T-helper 2 cell treated with Interferon-gamma antibody and Interleukin-4, amounts not matched to agents 5 μg/mL and 100 μg/mL, for 36 hours (primary cell): ENCODE results near the gene NOS1.
A peak's percentile ranks its signal among the peaks of the same experiment; 100 is the strongest.
"Not testable (repeated sequence)": the region's sequence is repeated elsewhere in the genome, so short reads cannot be mapped to it uniquely, and the experiment has no call there.

Source experiments
- DNase-seq: peaks from one replicate; pipeline ENCODE4 v3.0.0; 2021; ENCODE audit warnings: low spot score
- H3K27ac Mint-ChIP-seq: one replicate; pipeline ENCODE4 v1.8.0; 2021; ENCODE audit warnings: mild to moderate bottlenecking, mixed read lengths
- H3K27me3 Mint-ChIP-seq: one replicate; pipeline ENCODE4 v1.8.0; 2021; ENCODE audit warnings: low read depth, mixed read lengths
- H3K36me3 Mint-ChIP-seq: one replicate; pipeline ENCODE4 v1.8.0; 2021; ENCODE audit warnings: low read depth, mixed read lengths
- H3K4me1 Mint-ChIP-seq: one replicate; pipeline ENCODE4 v1.8.0; 2021; ENCODE audit warnings: low read depth, mixed read lengths
- H3K4me3 Mint-ChIP-seq: one replicate; pipeline ENCODE4 v1.8.0; 2022; ENCODE audit warnings: mild to moderate bottlenecking, moderate library complexity, mixed read lengths
- H3K9me3 Mint-ChIP-seq: one replicate; pipeline ENCODE4 v1.8.0; 2021; ENCODE audit warnings: mixed read lengths

NOS1 gene

DNA sequence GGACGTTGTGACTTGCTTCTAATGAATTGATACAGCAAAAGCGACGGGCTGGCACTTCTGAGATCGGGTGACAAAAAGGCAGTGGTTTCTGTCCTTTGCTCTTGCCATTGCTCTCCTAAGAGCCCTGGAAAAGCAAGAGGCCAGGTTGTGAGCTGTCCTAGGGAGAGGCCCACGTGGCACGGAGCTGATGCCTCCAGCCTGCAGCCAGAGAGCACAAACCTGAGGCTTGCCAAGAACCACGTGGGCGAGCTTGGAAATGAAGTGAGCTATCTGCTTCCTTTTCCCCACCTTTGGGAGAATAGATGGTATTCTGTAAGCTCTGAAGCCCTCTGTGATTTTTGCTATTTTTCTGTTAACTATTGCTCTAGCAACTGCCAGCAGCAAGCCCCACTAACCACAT lies 26.4 kb upstream of the NOS1 start:
- no peak for DNase-seq
- Mint-ChIP-seq H3K27me3 (no peaks in the 10 kb centered on the region), H3K9me3 (no peaks in the 10 kb centered on the region), H3K36me3 (no peaks in the 10 kb centered on the region), H3K4me1 (no peaks in the 10 kb centered on the region), H3K4me3 (no peak overlapping the region), H3K27ac (no peak overlapping the region)

DNA sequence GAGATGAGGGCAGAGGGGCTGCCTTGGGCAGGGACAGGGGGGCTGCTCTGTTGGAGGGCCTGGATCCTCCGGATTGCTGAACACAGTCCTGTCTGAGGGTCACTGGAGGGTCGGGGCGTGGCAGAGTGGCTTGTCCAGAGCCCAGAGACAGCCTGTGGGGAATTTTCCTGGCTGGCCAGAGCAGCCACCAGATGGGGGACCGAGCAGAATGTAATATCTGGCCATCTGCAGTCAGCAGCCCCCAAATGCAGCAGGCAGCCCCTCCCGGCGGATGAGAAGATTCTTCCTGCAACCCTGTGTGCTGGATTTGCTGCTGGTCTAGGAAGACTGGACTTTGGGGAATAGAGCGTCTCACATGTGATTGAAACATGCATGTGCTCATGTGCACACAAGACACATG lies 23.3 kb upstream of the NOS1 start:
- Mint-ChIP-seq H3K36me3 (no peaks in the 10 kb centered on the region), H3K9me3 (no peaks in the 10 kb centered on the region), H3K4me3 (no peak overlapping the region), H3K27me3 (no peaks in the 10 kb centered on the region), H3K4me1 (no peaks in the 10 kb centered on the region), H3K27ac (no peak overlapping the region)
- no peak for DNase-seq

DNA sequence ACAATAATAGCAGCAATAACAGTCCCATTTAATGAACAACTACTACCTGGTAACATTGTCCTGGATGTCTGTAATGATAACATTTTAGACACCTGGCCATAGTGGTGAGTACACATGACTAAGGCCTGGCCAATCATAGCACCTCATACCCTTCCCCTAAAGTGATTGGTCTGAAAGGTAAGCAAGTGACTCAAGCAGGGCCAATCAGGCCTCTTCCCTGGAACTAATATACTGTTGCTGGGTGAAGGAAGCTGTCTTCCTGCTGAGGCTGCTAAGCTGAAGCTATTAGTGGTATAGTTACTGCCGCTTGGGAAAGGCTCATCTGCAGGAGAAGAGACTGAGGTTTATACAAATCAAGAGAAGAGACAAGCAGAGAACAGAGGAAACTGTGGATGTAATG lies 18.7 kb upstream of the NOS1 start:
- H3K9me3 Mint-ChIP-seq, result no peaks in the 10 kb centered on the region
- no peak overlapping the region for H3K27ac Mint-ChIP-seq
- H3K4me1 Mint-ChIP-seq, result no peaks in the 10 kb centered on the region
- no peaks in the 10 kb centered on the region for H3K27me3 Mint-ChIP-seq
- DNase-seq, result no peak
- H3K4me3 Mint-ChIP-seq, result no peak overlapping the region
- H3K36me3 Mint-ChIP-seq, result no peaks in the 10 kb centered on the region

DNA sequence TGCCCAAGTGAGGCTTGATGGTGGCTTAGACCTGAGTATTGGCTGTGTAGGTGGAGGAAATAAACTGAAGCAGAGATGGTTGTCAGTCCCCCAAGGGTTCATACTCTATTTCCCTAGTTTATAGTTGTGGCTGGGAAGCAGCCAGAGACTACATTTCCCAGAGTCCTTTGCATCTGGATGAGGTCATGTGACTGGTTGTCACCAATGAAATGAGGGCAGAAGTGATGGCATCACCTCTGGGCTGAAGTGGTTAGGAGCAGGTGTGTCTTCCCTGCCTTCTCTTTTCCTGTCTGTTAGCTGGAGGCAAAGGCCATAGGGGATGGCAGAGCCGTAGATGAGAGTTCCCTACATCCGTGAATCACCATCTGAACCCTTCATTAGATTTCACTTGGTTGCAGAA lies 16.3 kb upstream of the NOS1 start:
- Mint-ChIP-seq H3K4me3 (no peak overlapping the region), H3K9me3 (no peaks in the 10 kb centered on the region), H3K27me3 (no peaks in the 10 kb centered on the region), H3K27ac (no peak overlapping the region), H3K4me1 (no peaks in the 10 kb centered on the region), H3K36me3 (no peaks in the 10 kb centered on the region)
- DNase-seq, result no peak

DNA sequence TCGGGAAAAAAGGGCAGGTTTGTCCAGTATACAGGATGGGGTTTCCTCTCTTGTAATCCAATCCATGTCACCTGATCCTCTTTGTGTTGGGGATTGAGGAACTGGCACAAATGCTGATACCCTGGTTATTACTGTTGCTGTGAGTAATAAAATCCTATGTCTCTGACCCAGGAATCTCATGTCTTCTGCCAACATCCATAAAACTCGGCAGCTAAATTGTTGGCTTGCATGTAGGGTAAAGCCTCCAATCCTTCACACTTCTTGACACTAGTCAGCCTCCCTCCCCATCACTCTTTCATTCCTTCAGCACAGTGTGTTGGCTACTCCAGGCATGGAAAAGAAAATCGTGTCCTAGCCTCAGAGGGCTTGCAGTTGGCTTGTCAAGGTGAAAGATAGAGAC lies 9.2 kb upstream of the NOS1 start:
- no peak overlapping the region for H3K4me3 Mint-ChIP-seq
- no peaks in the 10 kb centered on the region for H3K36me3 Mint-ChIP-seq
- H3K4me1 Mint-ChIP-seq, result no peaks in the 10 kb centered on the region
- H3K27ac Mint-ChIP-seq, result no peak overlapping the region
- H3K27me3 Mint-ChIP-seq, result no peaks in the 10 kb centered on the region
- no peak for DNase-seq
- H3K9me3 Mint-ChIP-seq, result no peaks in the 10 kb centered on the region

GRCh38 chr12:117370000-117370399 lies 8.6 kb upstream of the NOS1 start:
- not testable (repeated sequence) for H3K27me3 Mint-ChIP-seq, H3K4me1 Mint-ChIP-seq, H3K4me3 Mint-ChIP-seq, H3K36me3 Mint-ChIP-seq, DNase-seq, H3K27ac Mint-ChIP-seq, H3K9me3 Mint-ChIP-seq

DNA sequence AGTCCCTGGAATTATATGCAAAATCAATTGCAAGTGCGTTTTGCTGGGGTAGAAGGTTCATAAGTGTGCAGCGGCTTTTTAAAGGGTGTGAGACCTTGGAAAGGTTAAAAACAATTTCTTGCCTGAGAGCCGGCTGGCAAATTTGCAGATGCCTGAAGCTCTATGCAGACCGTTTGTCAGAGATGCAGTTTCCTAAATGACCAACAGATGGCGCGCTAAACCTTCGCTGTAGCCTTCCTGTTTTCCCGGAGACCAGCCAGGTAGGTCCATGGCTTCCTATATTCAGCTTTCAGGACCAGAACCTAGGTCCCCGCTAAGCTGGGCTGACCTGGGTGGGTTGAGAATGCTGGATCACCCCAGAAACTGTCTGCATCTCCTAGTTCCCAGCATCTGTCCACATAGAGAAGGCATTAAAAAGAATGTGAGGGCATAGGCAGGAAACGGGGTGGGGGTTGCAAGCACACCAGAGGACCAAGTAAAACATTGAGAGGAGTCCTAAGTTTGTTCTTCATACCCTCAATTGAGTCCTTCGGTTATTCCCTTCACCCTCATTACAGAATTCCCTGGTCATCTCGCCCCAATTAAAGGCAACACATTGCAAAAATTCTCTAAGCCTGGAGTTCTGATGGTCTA lies 5.7 kb upstream of the NOS1 start:
- DNase-seq, result peak; percentile 32
- Mint-ChIP-seq H3K27ac (no peak overlapping the region), H3K4me1 (no peaks in the 10 kb centered on the region), H3K4me3 (no peak overlapping the region), H3K27me3 (peaks cover 23% of the 10 kb centered on the region), H3K36me3 (no peaks in the 10 kb centered on the region), H3K9me3 (no peaks in the 10 kb centered on the region)

- Mint-ChIP-seq H3K4me1 (no peaks in the 10 kb centered on the region), H3K9me3 (no peaks in the 10 kb centered on the region), H3K27me3 (peaks cover 34% of the 10 kb centered on the region), H3K36me3 (no peaks in the 10 kb centered on the region), H3K27ac (no peak overlapping the region), H3K4me3 (no peak overlapping the region)
- no peak for DNase-seq
Measured at GRCh38 chr12:117365049-117365616, 3.7 kb upstream of the NOS1 start.

- H3K4me1 Mint-ChIP-seq, result no peaks in the 10 kb centered on the region
- no peaks in the 10 kb centered on the region for H3K9me3 Mint-ChIP-seq
- peaks cover 44% of the 10 kb centered on the region for H3K27me3 Mint-ChIP-seq
- H3K36me3 Mint-ChIP-seq, result no peaks in the 10 kb centered on the region
- no peak for DNase-seq
- no peak overlapping the region for H3K27ac Mint-ChIP-seq
- no peak overlapping the region for H3K4me3 Mint-ChIP-seq
Measured at GRCh38 chr12:117363953-117364486, 2.6 kb upstream of the NOS1 start.

DNA sequence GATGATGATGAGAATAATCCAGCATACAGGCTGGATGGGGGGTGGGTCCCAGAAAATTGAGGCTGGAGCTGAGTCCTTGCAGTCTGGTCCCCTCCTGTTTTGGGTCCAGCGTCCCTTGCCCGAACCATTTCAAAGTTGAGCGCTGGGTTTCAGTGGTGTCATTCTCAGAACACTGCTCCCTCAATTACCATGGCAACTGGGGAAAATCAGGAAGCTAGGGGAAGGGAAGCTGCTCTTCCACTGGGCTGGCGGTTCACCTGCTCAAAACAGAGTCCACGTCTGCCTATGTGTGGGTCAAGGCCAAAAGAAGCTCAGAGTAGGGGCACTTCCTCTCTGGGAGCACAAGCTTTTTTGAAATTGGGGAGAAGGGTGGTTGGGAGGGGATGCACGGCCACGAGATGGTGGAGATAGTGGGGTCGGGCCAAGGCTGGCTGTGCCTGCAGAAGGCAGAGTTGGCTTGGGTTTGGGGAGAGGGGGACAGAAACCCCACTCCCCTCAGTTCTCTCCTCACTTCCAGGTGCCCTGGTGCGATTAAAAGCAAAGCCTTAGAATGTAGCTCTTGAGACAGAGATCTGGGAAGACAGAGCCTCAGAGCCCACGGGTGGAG lies 1.7 kb upstream of the NOS1 start:
- no peak for DNase-seq
- Mint-ChIP-seq H3K4me3 (no peak overlapping the region), H3K27me3 (peaks cover 49% of the 10 kb centered on the region), H3K27ac (no peak overlapping the region), H3K4me1 (no peaks in the 10 kb centered on the region), H3K36me3 (no peaks in the 10 kb centered on the region), H3K9me3 (no peaks in the 10 kb centered on the region)

GRCh38 chr12:117362391-117362790 lies 965 bp upstream of the NOS1 start:
- Mint-ChIP-seq H3K9me3 (no peaks in the 10 kb centered on the region), H3K27ac (no peak overlapping the region), H3K27me3 (peaks cover 49% of the 10 kb centered on the region), H3K4me1 (no peaks in the 10 kb centered on the region), H3K4me3 (no peak overlapping the region), H3K36me3 (no peaks in the 10 kb centered on the region)
- DNase-seq, result no peak

DNA sequence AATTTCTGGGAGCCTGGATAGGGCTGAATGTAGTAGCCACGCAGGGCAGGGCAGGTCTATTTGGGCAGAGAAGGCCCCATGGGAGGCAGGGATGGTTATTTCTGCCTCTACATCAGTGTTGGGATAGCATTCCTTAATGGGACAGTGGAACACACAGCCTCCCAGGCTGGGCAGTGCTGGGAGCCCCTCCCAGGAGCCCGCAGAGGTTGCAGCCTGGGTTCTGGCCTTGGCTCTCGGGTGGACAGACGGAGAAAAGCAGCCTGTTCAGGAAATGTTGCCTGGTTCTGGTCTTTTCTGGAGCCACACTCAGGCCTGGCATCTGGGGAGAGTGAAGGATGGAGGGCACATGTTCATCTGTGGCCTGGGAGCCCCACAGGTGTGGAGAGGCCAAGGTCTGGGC lies 479 bp upstream of the NOS1 start:
- Mint-ChIP-seq H3K27ac (no peak overlapping the region), H3K9me3 (no peaks in the 10 kb centered on the region), H3K27me3 (peaks cover 49% of the 10 kb centered on the region), H3K4me3 (no peak overlapping the region), H3K4me1 (no peaks in the 10 kb centered on the region), H3K36me3 (no peaks in the 10 kb centered on the region)
- DNase-seq, result no peak

DNA sequence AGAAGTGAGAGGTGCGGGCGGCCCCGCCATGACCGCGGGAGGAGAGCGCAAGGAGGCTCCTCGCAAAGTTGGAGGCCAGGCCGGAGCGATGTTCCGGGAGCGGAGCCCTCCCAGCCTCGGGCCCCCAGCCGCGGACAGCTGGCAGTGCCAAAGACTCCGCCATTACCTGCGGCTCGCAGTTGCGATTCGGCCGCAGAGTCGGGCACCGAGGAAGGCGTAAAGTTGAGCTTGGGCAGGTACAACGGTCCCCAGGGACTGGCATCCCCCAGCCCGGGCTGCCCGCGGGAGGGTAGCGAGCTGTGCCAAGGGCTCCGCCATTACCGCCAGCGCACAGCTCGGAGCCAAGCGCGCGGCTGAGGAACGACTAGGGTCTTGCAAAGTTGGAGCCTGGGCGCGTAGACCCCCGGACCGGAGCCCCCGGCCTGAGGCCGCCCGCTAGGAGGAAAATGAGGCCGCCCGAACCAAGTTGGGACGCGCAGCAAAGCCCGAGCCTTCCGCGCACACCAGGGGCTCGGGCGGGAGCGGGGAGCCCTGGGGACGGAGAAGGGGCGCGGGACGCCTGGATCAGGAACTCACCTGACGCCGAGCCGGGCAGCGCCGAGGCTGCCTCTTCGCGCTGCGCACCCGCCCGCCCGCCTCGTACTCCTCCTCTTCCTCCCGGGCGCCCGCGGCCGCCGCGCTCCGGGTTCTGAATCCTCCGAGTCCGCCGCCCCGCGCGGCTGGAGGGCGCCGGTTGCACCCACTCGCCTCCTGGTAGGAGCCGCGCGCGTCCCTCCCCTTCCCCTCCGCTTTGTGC lies 677 bp downstream of the NOS1 start:
- no peak for DNase-seq
- Mint-ChIP-seq H3K27ac (no peak overlapping the region), H3K27me3 (peaks cover 49% of the 10 kb centered on the region), H3K4me1 (no peaks in the 10 kb centered on the region), H3K9me3 (no peaks in the 10 kb centered on the region), H3K36me3 (no peaks in the 10 kb centered on the region), H3K4me3 (no peak overlapping the region)

GRCh38 chr12:117360222-117360550 lies 1.2 kb downstream of the NOS1 start:
- Mint-ChIP-seq H3K27me3 (peaks cover 49% of the 10 kb centered on the region), H3K36me3 (no peaks in the 10 kb centered on the region), H3K9me3 (no peaks in the 10 kb centered on the region), H3K4me1 (no peaks in the 10 kb centered on the region), H3K27ac (no peak overlapping the region), H3K4me3 (no peak overlapping the region)
- DNase-seq, result no peak
